K562 (cell line): ENCODE data around the gene FAM120B. TPM values are rescaled to one million over a fixed set of nuclear protein-coding genes. Genes with fewer than 3 reads are reported as not detected.

Source experiments
- ATAC-seq: fragments of 200-7000 bp; cut with Tn5 transposase; 3 replicates; pipeline ENCODE4 v1.9.1; 2020; ENCODE audit warnings: moderate library complexity
- BruUV-seq: library from RNA; stranded (reverse); fragments of 400-500 nt; replicated peaks from 2 replicates; lab custom pipeline; 2021; lab: Mats Ljungman, UMichigan
- CTCF ChIA-PET: fragments of 300-600 bp; formaldehyde crosslinking; extraction: SDS; loops from one replicate; lab custom pipeline; 2021; ENCODE audit warnings: low intra/inter-chr PET ratio; lab: Yijun Ruan, JAX
- POLR2A ChIA-PET: fragments of 300-600, 350-650 bp; sonication (Branson Sonifier 250); formaldehyde crosslinking; extraction: SDS; loops from one replicate; lab custom pipeline; 2021; ENCODE audit warnings: antibody characterized with exemption, inconsistent platforms; lab: Yijun Ruan, JAX
- DNase-seq, 4 experiments: peaks; one replicate each; pipeline versions ENCODE4 v3.0.0 to v3.0.0-alpha.2; 2011 to 2018; ENCODE audit warnings: low spot score in 3 of 4, mixed read lengths in 3 of 4; ENCODE audit errors: extremely low read depth in 1 of 4
- FAIRE-seq: peaks from 2 replicates; lab custom pipeline; 2011; peaks lifted over from hg19 to GRCh38; lab: Jason Lieb, UNC
- H2AFZ ChIP-seq: 2 replicates; pipeline ENCODE4 v1.6.0; 2011; ENCODE audit warnings: low read depth, low read length, control low read depth, inconsistent platforms
- H3K27ac ChIP-seq: fragments of 200-600 bp; 3 replicates; pipeline ENCODE4 v1.8.0; 2011; ENCODE audit warnings: low read depth, mild to moderate bottlenecking, control low read depth, inconsistent platforms, low read length, moderate library complexity, mixed read lengths; ENCODE audit errors: extremely low read depth
- H3K27me3 ChIP-seq, 2 experiments: fragments of 300-600 bp in 1 of 2; 2 replicates in 1 of 2; 3 replicates in 1 of 2; pipeline versions ENCODE4 v1.6.0 to v1.8.0; 2011; ENCODE audit warnings: inconsistent platforms in 2 of 2, low read length in 2 of 2, mild to moderate bottlenecking in 1 of 2, mixed read lengths in 1 of 2, moderate library complexity in 1 of 2; ENCODE audit not compliant: control insufficient read depth in 2 of 2, insufficient read depth in 2 of 2
- H3K36me3 ChIP-seq: fragments of 300-600 bp; 3 replicates; pipeline ENCODE4 v1.8.0; 2011; ENCODE audit warnings: mild to moderate bottlenecking, low read length, inconsistent platforms; ENCODE audit not compliant: control insufficient read depth, insufficient read depth
- H3K4me1 ChIP-seq, 2 experiments: fragments of 200-600 bp in 1 of 2; replicated peaks in 1 of 2; 2 replicates in 1 of 2; 3 replicates in 1 of 2; pipeline versions ENCODE4 v1.5.1 to v1.8.0; 2011; ENCODE audit warnings: inconsistent platforms in 2 of 2, low read length in 2 of 2, mild to moderate bottlenecking in 1 of 2, mixed read lengths in 1 of 2, moderate library complexity in 1 of 2; ENCODE audit not compliant: control insufficient read depth in 2 of 2, insufficient read depth in 2 of 2
- H3K4me2 ChIP-seq: 2 replicates; pipeline ENCODE4 v1.6.1; 2011; ENCODE audit warnings: low read length, control low read depth, inconsistent platforms, mixed read lengths; ENCODE audit not compliant: insufficient read depth
- H3K4me3 ChIP-seq: fragments of 200-600 bp; sonication (generic), shearing (Covaris generic); 2 replicates; pipeline ENCODE4 v1.5.1; 2016; ENCODE audit warnings: control low read depth, inconsistent platforms
- H3K79me2 ChIP-seq: fragments of 200-600 bp; 3 replicates; pipeline ENCODE4 v1.8.0; 2011; ENCODE audit warnings: low read length, inconsistent platforms; ENCODE audit not compliant: control insufficient read depth, insufficient read depth
- H3K9ac ChIP-seq, 2 experiments: 2 replicates each; pipeline versions ENCODE4 v1.6.0 to v1.6.1; 2011; ENCODE audit warnings: low read depth in 2 of 2, low read length in 2 of 2, control low read depth in 1 of 2, inconsistent platforms in 1 of 2, mild to moderate bottlenecking in 1 of 2, mixed read lengths in 1 of 2; ENCODE audit not compliant: insufficient read depth in 1 of 2
- H3K9me1 ChIP-seq: one replicate; pipeline ENCODE4 v1.6.0; 2011; ENCODE audit warnings: inconsistent platforms, mild to moderate bottlenecking, low read length, moderate library complexity; ENCODE audit not compliant: control insufficient read depth, insufficient read depth
- H3K9me3 ChIP-seq: replicated peaks from 2 replicates; pipeline ENCODE4 v1.5.1; 2011; ENCODE audit warnings: low read depth, low read length, inconsistent platforms; ENCODE audit not compliant: control insufficient read depth, insufficient read depth
- H4K20me1 ChIP-seq: replicated peaks from 2 replicates; pipeline ENCODE4 v1.6.1; 2011; ENCODE audit warnings: low read length, inconsistent platforms, mixed read lengths; ENCODE audit not compliant: control insufficient read depth, insufficient read depth
- BCOR ChIP-seq: fragments of 450-650 bp; IDR thresholded peaks from 2 replicates; pipeline ENCODE4 v1.6.1; 2016
- CEBPG ChIP-seq, 3 experiments: fragments of 200-800 bp in 1 of 3; sonication (Bioruptor generic) in 1 of 3; sonication (generic) in 1 of 3; formaldehyde crosslinking in 1 of 3; IDR thresholded peaks in 2 of 3; conservative IDR thresholded peaks in 1 of 3; 2 replicates each; pipeline versions ENCODE4 v1.6.1 to v1.8.0; 2016 to 2022; ENCODE audit warnings: missing compliant biosample characterization in 2 of 3, missing genetic modification characterization in 2 of 3, mild to moderate bottlenecking in 1 of 3, missing genetic modification reagents in 1 of 3
- FOXP1 ChIP-seq: sonication (generic); formaldehyde crosslinking; IDR thresholded peaks from 2 replicates; pipeline ENCODE4 v1.8.0; 2022; ENCODE audit warnings: mild to moderate bottlenecking, missing genetic modification reagents
- IRF2 ChIP-seq: sonication (generic); formaldehyde crosslinking; IDR thresholded peaks from 2 replicates; pipeline ENCODE4 v1.8.1; 2022; ENCODE audit warnings: mild to moderate bottlenecking, missing genetic modification reagents
- KDM1A ChIP-seq, 2 experiments: fragments of 450-650 bp; IDR thresholded peaks; 2 replicates each; pipeline ENCODE4 v1.6.1; 2016; ENCODE audit warnings: mild to moderate bottlenecking in 2 of 2
- RB1 ChIP-seq: fragments of 450-650 bp; IDR thresholded peaks from 2 replicates; pipeline ENCODE4 v1.6.1; 2017; ENCODE audit warnings: low read depth, mild to moderate bottlenecking
- RBM25 ChIP-seq: fragments of 200-400 bp; formaldehyde crosslinking; IDR thresholded peaks from 2 replicates; pipeline ENCODE4 v1.6.1; 2018; ENCODE audit warnings: low read length, low read depth, moderate library complexity; ENCODE audit not compliant: severe bottlenecking
- XRCC5 ChIP-seq: fragments of 200-400 bp; formaldehyde crosslinking; IDR thresholded peaks from 2 replicates; pipeline ENCODE4 v1.6.1; 2017; ENCODE audit warnings: low read depth, mild to moderate bottlenecking, low read length
- ZFP36 ChIP-seq: fragments of 150-350 bp; IDR thresholded peaks from 2 replicates; pipeline ENCODE4 v1.6.1; 2018; ENCODE audit warnings: low read length, low read depth; ENCODE audit not compliant: partially characterized antibody
- WGBS: fragments of 100-300 bp; shearing (Covaris generic); methylation state at CpG from one replicate; pipeline ENCODE4 v1.1.6; 2016; ENCODE audit warnings: low coverage, mixed read lengths; ENCODE audit not compliant: insufficient coverage; ENCODE audit errors: missing lambda C conversion rate; 5-methylcytosine and 5-hydroxymethylcytosine counted together
- in situ Hi-C: fragments of 300-500 bp; cut with MboI; formaldehyde crosslinking; loops from 4 replicates; pipeline ENCODE4 v1.15.0; 2018; ENCODE audit warnings: inconsistent platforms, mixed read lengths
- intact Hi-C: fragments of 100-400 bp; cut with micrococcal nuclease; formaldehyde crosslinking; loops from 2 replicates; pipeline ENCODE4 v1.14.2; 2022
- polyA plus RNA-seq, 8 experiments: library from polyadenylated mRNA; depleted of rRNA in 4 of 8; stranded (reverse) in 5 of 8; unstranded in 3 of 8; fragments of >200 nt; fragmentation: Nextera tagmentation in 2 of 8; fragmentation: Illumina TruSeq in 1 of 8; extraction: Ambion mirVana in 2 of 8; extraction: Trizol in 1 of 8; gene quantifications; 2 replicates each; pipeline versions ENCODE4 v1.2.1 to v1.2.3, GENCODE V29; 2011 to 2014; ENCODE audit warnings: inconsistent platforms in 1 of 8, missing spikeins in 1 of 8
- total RNA-seq, 7 experiments: library from RNA; depleted of rRNA in 6 of 7; stranded (reverse); fragments of >200 nt in 6 of 7; fragmentation: Illumina TruSeq in 2 of 7; extraction: Trizol in 2 of 7; gene quantifications; 2 replicates each; pipeline versions ENCODE4 v1.2.1 to v1.2.3, GENCODE V29; 2011 to 2021; ENCODE audit warnings: low replicate concordance in 1 of 7
- TF ChIP-seq, protein P1 (sequence below): fragments of 450-650 bp; formaldehyde crosslinking; IDR thresholded peaks from 2 replicates; pipeline ENCODE4 v1.4.0; 2020; ENCODE audit warnings: mild to moderate bottlenecking, mixed read lengths

Gene FAM120B
- total and polyA plus RNA-seq, 9 of the 15 experiments (the other 6 are each of a cell fraction or from before 2014, with no cell fraction given), result 3.5 to 22.6 (median 14.7) TPM

DNA sequence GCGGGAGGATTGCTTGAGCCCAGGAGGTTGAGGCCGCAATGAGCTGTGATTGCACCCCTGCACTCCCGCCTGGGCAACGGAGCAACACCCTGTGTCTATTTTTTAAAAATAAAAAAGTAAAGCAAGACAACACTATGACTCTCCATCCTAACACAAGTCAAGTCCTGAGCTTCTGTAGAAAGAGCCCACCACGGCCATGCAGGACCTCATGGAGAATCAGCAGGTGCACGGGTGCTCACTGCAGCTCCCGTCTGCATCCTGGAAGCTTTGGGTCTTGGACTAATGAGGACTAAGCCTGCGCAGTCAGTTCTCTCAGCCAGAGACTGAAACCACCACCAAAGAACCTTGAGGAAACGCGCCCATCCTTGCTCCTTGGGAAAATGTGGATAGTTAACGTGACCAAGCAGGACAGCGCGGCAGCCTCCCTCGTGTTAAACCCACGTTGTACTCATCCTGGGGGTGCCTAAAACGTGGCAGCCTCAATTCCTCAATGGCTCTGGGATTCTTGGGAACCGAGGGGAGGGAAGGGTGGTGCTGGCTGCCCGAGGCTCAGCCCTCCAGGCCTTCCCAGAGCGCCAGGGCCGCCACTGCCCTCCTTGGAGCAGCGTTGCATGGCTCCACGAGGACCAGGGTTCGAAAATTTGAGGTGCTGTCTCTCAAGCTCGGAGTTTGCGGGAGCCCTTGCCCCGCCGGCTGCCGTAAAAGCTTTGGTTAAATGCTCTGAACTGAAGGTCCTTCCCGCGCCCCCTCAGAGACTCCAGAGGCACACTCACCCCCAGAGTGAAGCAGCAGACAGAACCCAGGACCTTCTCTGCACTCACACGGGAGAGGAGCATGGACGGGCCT is 44.7 kb upstream of the FAM120B start (continued):
- TF ChIP-seq, protein P1, sequence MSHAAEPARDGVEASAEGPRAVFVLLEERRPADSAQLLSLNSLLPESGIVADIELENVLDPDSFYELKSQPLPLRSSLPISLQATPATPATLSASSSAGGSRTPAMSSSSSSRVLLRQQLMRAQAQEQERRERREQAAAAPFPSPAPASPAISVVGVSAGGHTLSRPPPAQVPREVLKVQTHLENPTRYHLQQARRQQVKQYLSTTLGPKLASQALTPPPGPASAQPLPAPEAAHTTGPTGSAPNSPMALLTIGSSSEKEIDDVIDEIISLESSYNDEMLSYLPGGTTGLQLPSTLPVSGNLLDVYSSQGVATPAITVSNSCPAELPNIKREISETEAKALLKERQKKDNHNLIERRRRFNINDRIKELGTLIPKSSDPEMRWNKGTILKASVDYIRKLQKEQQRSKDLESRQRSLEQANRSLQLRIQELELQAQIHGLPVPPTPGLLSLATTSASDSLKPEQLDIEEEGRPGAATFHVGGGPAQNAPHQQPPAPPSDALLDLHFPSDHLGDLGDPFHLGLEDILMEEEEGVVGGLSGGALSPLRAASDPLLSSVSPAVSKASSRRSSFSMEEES (CRISPR knock-in tag), result no peak
- no peak for TF ChIP-seq XRCC5

DNA sequence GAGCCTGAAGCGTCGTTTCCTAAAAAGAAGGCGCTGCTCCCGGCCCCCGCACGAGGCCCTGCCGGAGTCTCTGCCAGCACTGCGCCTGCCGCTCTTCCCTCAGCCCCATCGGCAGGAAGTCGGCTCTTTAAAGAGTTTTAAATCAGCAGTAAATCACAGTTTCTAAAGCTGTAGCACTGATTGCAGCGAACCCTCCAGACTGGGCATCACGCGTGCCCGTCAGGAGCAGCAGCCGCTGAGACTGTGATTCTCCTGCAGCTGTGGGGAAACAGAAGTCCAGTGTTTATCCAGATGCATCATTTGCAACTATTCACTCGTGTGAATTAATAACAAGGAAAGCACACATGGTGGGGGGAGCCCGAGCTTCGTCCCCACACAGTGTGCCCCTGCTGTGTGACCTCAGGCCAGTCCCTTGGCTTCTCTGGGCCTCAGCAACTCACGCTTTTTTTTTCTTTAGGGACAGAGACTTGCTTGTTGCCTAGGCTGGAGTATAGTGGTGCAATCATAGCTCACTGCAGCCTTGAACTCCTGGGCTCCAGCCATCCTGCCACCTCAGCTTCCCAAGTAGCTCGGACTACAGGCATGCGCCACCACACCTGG is 44.0 kb upstream of the FAM120B start:
- CTCF ChIA-PET, result no interaction called here
- no peak for TF ChIP-seq IRF2
- TF ChIP-seq CEBPG (CRISPR knock-in tag; IDR thresholded peaks at IDR 0.05), result no peak
- TF ChIP-seq CEBPG (tag; conservative IDR thresholded peaks at IDR 0.05 in 1 of 2, IDR thresholded peaks at IDR 0.05 in 1 of 2), result no peak
- TF ChIP-seq FOXP1 (CRISPR knock-in tag), result no peak
- TF ChIP-seq RB1, result no peak
- peak; percentile 62 for TF ChIP-seq ZFP36
- TF ChIP-seq BCOR, result peak; percentile 51; the same call in 1 of the 2 replicates
- TF ChIP-seq KDM1A (IDR thresholded peaks at IDR 0.05), result peak; percentile 44 to 45; a peak in 2 of 4 replicates
- peak; percentile 60 for TF ChIP-seq RBM25
- H3K9me3 ChIP-seq, result 0 out of 2 replicates have a peak, but pooled peaks cover 2% of the 10 kb centered on the region
- intact Hi-C loops (no loop called here), in situ Hi-C loops (no loop called here)
- peaks cover 0 to 7% of the 10 kb centered on the region in 2 experiments; a peak in 2 of 5 replicates for H3K4me1 ChIP-seq
- DNase-seq, result no peak
- H3K27me3 ChIP-seq, result peaks cover 50 to 82% of the 10 kb centered on the region in 2 experiments
- BruUV-seq, result no TSS peak
- H3K9me1 ChIP-seq, result no peaks in the 10 kb centered on the region
- no peaks in the 10 kb centered on the region for H3K79me2 ChIP-seq
- no peaks in the 10 kb centered on the region; the same call in none of the 2 replicates for H4K20me1 ChIP-seq
- no peak overlapping the region for H3K4me3 ChIP-seq
- no peak for ATAC-seq
- H3K27ac ChIP-seq, result no peak overlapping the region
- POLR2A ChIA-PET, result no interaction called here
- FAIRE-seq, result no peak
- no peaks in the 10 kb centered on the region for H3K36me3 ChIP-seq
- H3K4me2 ChIP-seq, result no peak overlapping the region
- no peak overlapping the region for H3K9ac ChIP-seq
- WGBS, result 15% methylated on average over 22 of the region's 22 CpGs
- no peak overlapping the region for H2AFZ ChIP-seq
